GOT3 (cell line): ENCODE results near the gene FGL2.
"Not testable (repeated sequence)": the region's sequence is repeated elsewhere in the genome, so short reads cannot be mapped to it uniquely, and the experiment has no call there.

Experiments
- DNase-seq: peaks from one replicate; lab custom pipeline; 2025; ENCODE audit warnings: mixed read lengths; lab: John Stamatoyannopoulos, UW

Gene FGL2

GRCh38 chr7:77157034-77157433 is 42.6 kb downstream of the FGL2 start:
- not testable (repeated sequence) for DNase-seq

- DNase-seq, result not testable (repeated sequence)
Observed at GRCh38 chr7:77155601-77156377, 43.8 kb downstream of the FGL2 start.

GRCh38 chr7:77154917-77155464 is 44.6 kb downstream of the FGL2 start:
- DNase-seq, result not testable (repeated sequence)

GRCh38 chr7:77152232-77152631 is 47.4 kb downstream of the FGL2 start:
- DNase-seq, result not testable (repeated sequence)
